Adrenal gland (tissue), 12 donors: ENCODE measurements around the gene HNRNPA1. TPM values are rescaled to one million over a fixed set of nuclear protein-coding genes. Genes with fewer than 3 reads are reported as not detected.

ENCODE experiments used
- DNase-seq, 7 donors: peaks; one replicate each; pipeline ENCODE4 v3.0.0-alpha.2; 2019 to 2020
- H3K27ac ChIP-seq, 5 donors: fragments of 200-600 bp; sonication (generic) in 4 of 5; 1 replicate in 3 of 5; 2 replicates in 2 of 5; pipeline versions ENCODE4 v1.5.1 to v1.8.0; 2016 to 2020; ENCODE audit warnings: mild to moderate bottlenecking in 1 of 5
- H3K27me3 ChIP-seq: fragments of 200-600 bp; 2 replicates; pipeline ENCODE4 v1.8.0; 2021
- H3K36me3 ChIP-seq, 2 donors: fragments of 200-600 bp; replicated peaks in 1 of 2; 1 replicate in 1 of 2; 2 replicates in 1 of 2; pipeline versions ENCODE4 v1.5.1 to v1.8.0; 2018 to 2022
- H3K4me1 ChIP-seq, 2 donors: fragments of 200-600 bp; replicated peaks in 1 of 2; 1 replicate in 1 of 2; 2 replicates in 1 of 2; pipeline versions ENCODE4 v1.5.1 to v1.8.0; 2018 to 2021
- H3K4me3 ChIP-seq, 4 donors: fragments of 200-600 bp; sonication (generic) in 3 of 4; one replicate each; pipeline ENCODE4 v1.5.1; 2016 to 2018
- H3K9me3 ChIP-seq, 3 donors: fragments of 200-600 bp; sonication (generic) in 1 of 3; replicated peaks in 1 of 3; 1 replicate in 2 of 3; 2 replicates in 1 of 3; pipeline versions ENCODE4 v1.5.1 to v1.8.0; 2016 to 2021
- CTCF ChIP-seq, 6 experiments: fragments of 450-650 bp in 4 of 6; fragments of 200-600 bp in 2 of 6; sonication (generic) in 1 of 6; IDR thresholded peaks; 1 replicate in 5 of 6; 2 replicates in 1 of 6; pipeline versions ENCODE4 v1.5.1 to v1.8.0; 2016 to 2021; ENCODE audit warnings: antibody characterized with exemption in 6 of 6, mild to moderate bottlenecking in 2 of 6, moderate library complexity in 1 of 6
- POLR2A ChIP-seq, 2 donors: fragments of 450-650 bp; IDR thresholded peaks; one replicate each; pipeline ENCODE4 v1.6.1; 2017; ENCODE audit warnings: antibody characterized with exemption in 2 of 2, mild to moderate bottlenecking in 2 of 2, moderate library complexity in 1 of 2
- WGBS, 4 donors: extraction: QIAGEN DNeasy Blood & Tissue Kit in 2 of 4; methylation state at CpG; one replicate each; pipeline versions ENCODE4 v1.1.5 to v1.1.7; 2013 to 2017; 5-methylcytosine and 5-hydroxymethylcytosine counted together
- intact Hi-C, 2 donors: fragments of 100-400 bp; cut with DNase I; formaldehyde crosslinking; loops; one replicate each; pipeline versions ENCODE4 v1.14.1 to v1.15.0; 2022 to 2023
- polyA plus RNA-seq, 3 donors: library from polyadenylated mRNA; stranded (reverse); fragments of 200-250 nt in 2 of 3; fragments of 350-450 nt in 1 of 3; fragmentation: Illumina TruSeq in 1 of 3; extraction: RNeasy Lipid Tissue Mini Kit (QIAGEN cat#74804) in 1 of 3; gene quantifications; one replicate each; pipeline ENCODE4 v1.2.3, GENCODE V29; 2013 to 2014
- total RNA-seq, 9 donors: library from RNA; depleted of rRNA in 4 of 9; stranded (reverse); fragments of >200 nt in 4 of 9; fragments of 120-200 nt in 1 of 9; fragmentation: NEBNext Ultra II Directional in 1 of 9; extraction: Animal tissue kit (Norgen Biotek cat#: 25700) in 1 of 9; gene quantifications; one replicate each; pipeline versions ENCODE4 v1.1.0 to v1.2.4, GENCODE V29; 2013 to 2023
- donor health status: healthy with polysubstance abuse.
- donor health status: Bipolar disorder and iron deficiency.
- donor health status: DM: yes; HTN: yes; CAD: no.
- donor health status: DM: no; HTN: no; CAD: no.
- donor health status: DM: no; HTN: no; CAD: no.
- donor health status: DM: yes; HTN: yes; CAD: no.

HNRNPA1 gene
- total and polyA plus RNA-seq, 12 donors = 257 to 1,171 (median 639) TPM

DNA sequence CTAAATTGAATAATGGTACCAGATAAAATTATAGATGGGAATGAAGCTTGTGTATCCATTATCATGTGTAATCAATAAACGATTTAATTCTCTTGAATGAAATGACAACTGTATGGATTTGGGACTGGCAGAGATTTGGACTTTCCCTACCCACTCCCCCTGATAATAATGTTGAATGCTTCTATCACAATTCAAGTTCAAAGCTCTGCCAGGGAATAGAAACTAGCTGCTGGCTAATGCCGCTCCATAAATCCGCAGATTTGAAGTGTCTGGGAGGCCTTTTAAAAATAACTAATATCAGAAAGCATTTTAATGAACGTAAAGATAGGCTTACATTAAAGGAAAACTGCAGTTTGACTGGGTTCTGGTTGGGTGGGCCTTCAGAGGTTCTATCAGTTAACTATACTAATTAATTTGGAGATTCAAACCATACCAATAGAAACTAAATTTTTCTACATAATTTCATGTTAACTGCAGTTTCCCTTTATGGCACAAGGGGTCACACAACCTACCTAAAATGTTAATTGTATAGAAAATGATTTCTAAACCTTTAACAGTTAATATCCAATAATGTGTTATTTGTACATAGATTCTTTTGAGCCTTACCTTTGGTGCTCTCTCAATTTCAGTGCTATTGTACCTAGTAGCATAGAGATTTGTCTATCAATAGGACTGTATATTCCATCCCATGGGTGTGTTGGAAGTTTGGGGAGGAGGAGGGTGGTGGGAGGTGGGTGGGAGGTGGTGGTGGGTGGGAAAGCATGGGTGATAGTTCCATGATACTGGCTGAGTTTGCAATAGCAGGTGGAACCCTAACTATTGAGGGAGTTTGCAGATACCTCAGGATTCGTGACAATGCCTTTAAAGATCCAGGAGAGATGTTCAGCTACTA is 4.9 kb downstream of the HNRNPA1 start:
- H3K27ac ChIP-seq = peak overlapping the region in 1 of 5 donors; percentile 7

DNA sequence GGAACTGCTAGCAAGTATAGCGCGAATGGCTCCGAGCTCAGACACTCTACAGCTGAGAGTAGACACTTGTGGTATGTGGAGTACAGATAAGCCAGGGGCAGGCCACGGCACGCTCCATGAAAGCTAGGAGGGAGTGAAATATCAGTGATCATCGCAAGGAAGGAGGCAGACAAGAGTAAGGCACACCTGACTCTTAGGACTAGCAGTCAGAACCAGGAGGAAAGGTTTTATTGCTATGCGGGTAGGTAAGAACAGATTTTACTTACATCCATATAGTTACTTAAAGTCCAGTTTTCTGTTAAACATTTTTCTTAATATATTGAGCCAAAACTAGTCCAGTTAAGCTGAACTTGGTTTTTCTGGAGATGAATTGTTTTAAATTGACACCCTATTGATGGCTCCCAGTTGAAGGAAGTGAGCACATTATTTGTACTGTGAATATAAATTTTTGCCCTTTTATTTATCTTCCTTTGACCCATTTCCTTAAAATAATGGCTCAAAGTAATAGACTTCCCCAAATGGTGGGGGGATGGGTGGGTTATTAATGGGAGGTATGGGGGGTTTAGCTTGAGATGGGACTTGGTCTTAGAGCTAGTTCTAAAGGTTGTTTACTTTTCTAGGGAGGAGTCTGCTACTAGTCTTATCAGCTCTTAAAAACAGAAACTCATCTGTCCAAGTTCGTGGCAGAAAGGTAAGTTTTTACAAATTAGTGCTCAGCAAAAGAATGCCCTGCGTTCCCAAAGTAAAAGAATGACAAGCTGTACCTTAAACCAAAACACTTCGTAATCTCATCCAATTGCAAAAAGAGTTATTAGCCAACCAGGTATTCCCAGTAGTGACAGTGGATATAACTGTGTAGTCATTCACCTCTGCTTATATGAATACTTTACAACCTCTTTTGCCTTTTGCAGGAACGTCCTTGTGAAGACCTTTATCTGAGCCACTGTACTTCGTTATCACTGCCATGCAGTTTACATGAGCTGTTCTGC is 5.8 kb downstream of the HNRNPA1 start:
- 48 to 54% (median 49%) methylated on average over 12 of the region's 12 CpGs for WGBS, 4 donors
- Histone ChIP-seq H3K4me1 (peaks cover 42 to 55% of the 10 kb centered on the region in 2 donors), H3K27me3 (no peaks in the 10 kb centered on the region), H3K9me3 (no peaks in the 10 kb centered on the region), H3K27ac (peak overlapping the region in 1 of 5 donors; percentile 34), H3K36me3 (peaks cover 0 to 65% of the 10 kb centered on the region in 2 donors), H3K4me3 (no peak overlapping the region)
- DNase-seq = no peak
- TF ChIP-seq CTCF (IDR thresholded peaks at IDR 0.05) (no peak), POLR2A (IDR thresholded peaks at IDR 0.05) (no peak)
- intact Hi-C loops = no loop called here

More for the DNA sequence above, 4.9 kb downstream of the HNRNPA1 start:
- H3K36me3 ChIP-seq = peaks cover 0 to 65% of the 10 kb centered on the region in 2 donors
- intact Hi-C loops = no loop called here
- no peaks in the 10 kb centered on the region for H3K27me3 ChIP-seq
- H3K4me3 ChIP-seq = peak overlapping the region in 1 of 4 donors; percentile 24
- no peaks in the 10 kb centered on the region for H3K9me3 ChIP-seq
- 42 to 51% (median 45%) methylated on average over 5 of the region's 5 CpGs for WGBS, 4 donors
- H3K4me1 ChIP-seq = peaks cover 42 to 56% of the 10 kb centered on the region in 2 donors
- no peak for DNase-seq
- TF ChIP-seq POLR2A (IDR thresholded peaks at IDR 0.05) = no peak
- TF ChIP-seq CTCF (IDR thresholded peaks at IDR 0.05) = peak in 3 of 6 experiments; percentile 6 to 21 (median 9)

GRCh38 chr12:54287261-54288157 is 7.0 kb downstream of the HNRNPA1 start:
- no peaks in the 10 kb centered on the region for H3K9me3 ChIP-seq
- peaks cover 31 to 44% of the 10 kb centered on the region in 2 donors for H3K4me1 ChIP-seq
- H3K36me3 ChIP-seq = peaks cover 0 to 53% of the 10 kb centered on the region in 2 donors
- no peak for DNase-seq
- TF ChIP-seq CTCF (IDR thresholded peaks at IDR 0.05) (no peak), POLR2A (IDR thresholded peaks at IDR 0.05) (no peak)
- H3K4me3 ChIP-seq = no peak overlapping the region
- 63 to 74% (median 68%) methylated on average over 3 to 8 of the region's 8 CpGs for WGBS, 4 donors
- no peaks in the 10 kb centered on the region for H3K27me3 ChIP-seq
- no peak overlapping the region for H3K27ac ChIP-seq
- intact Hi-C loops = no loop called here
